Neuron (in vitro differentiated cells): ENCODE measurements around the gene NOL4L.
"Not testable (repeated sequence)": the region's sequence is repeated elsewhere in the genome, so short reads cannot be mapped to it uniquely, and the experiment has no call there.

Source experiments
- H2AFZ ChIP-seq: one replicate; pipeline ENCODE4 v1.6.1; 2013; ENCODE audit warnings: low read depth, mild to moderate bottlenecking, inconsistent platforms, low read length, moderate library complexity
- H3K27me3 ChIP-seq: one replicate; pipeline ENCODE4 v1.6.1; 2013; ENCODE audit warnings: low read length; ENCODE audit not compliant: insufficient read depth
- H3K36me3 ChIP-seq: one replicate; pipeline ENCODE4 v1.6.1; 2013; ENCODE audit warnings: low read length; ENCODE audit not compliant: insufficient read depth
- H3K4me1 ChIP-seq: one replicate; pipeline ENCODE4 v1.6.1; 2013; ENCODE audit warnings: low read length; ENCODE audit not compliant: insufficient read depth
- H3K4me3 ChIP-seq: 2 replicates; pipeline ENCODE4 v1.5.1; 2013; ENCODE audit warnings: mild to moderate bottlenecking, low read length, moderate library complexity
- H3K9me3 ChIP-seq: one replicate; pipeline ENCODE4 v1.6.1; 2013; ENCODE audit warnings: low read length

Gene NOL4L

GRCh38 chr20:32493356-32493755, 91.8 kb downstream of the NOL4L start:
- no peaks in the 10 kb centered on the region for H3K27me3 ChIP-seq
- no peak overlapping the region for H2AFZ ChIP-seq
- H3K4me1 ChIP-seq: peaks cover 14% of the 10 kb centered on the region
- H3K4me3 ChIP-seq: no peak overlapping the region
- H3K9me3 ChIP-seq: no peaks in the 10 kb centered on the region
- no peaks in the 10 kb centered on the region for H3K36me3 ChIP-seq

- not testable (repeated sequence) for H2AFZ ChIP-seq, H3K4me3 ChIP-seq
Measured at GRCh38 chr20:32491764-32492151, 93.4 kb downstream of the NOL4L start.

GRCh38 chr20:32490942-32491763, 94.0 kb downstream of the NOL4L start:
- no peak overlapping the region for H2AFZ ChIP-seq
- peaks cover 2% of the 10 kb centered on the region for H3K4me1 ChIP-seq
- H3K4me3 ChIP-seq: no peak overlapping the region
- no peaks in the 10 kb centered on the region for H3K27me3 ChIP-seq
- no peaks in the 10 kb centered on the region for H3K36me3 ChIP-seq
- H3K9me3 ChIP-seq: no peaks in the 10 kb centered on the region

More at GRCh38 chr20:32491764-32492151, 93.4 kb downstream of the NOL4L start:
- not testable (repeated sequence) for H3K36me3 ChIP-seq, H3K4me1 ChIP-seq, H3K27me3 ChIP-seq, H3K9me3 ChIP-seq

GRCh38 chr20:32488066-32488838, 96.9 kb downstream of the NOL4L start:
- Histone ChIP-seq H3K4me3 (no peak overlapping the region), H3K4me1 (peaks cover 14% of the 10 kb centered on the region), H3K27me3 (no peaks in the 10 kb centered on the region), H2AFZ (no peak overlapping the region), H3K9me3 (no peaks in the 10 kb centered on the region), H3K36me3 (no peaks in the 10 kb centered on the region)

- H3K36me3 ChIP-seq: no peaks in the 10 kb centered on the region
- no peaks in the 10 kb centered on the region for H3K9me3 ChIP-seq
- H3K4me3 ChIP-seq: no peak overlapping the region
- H3K4me1 ChIP-seq: peaks cover 15% of the 10 kb centered on the region
- no peak overlapping the region for H2AFZ ChIP-seq
- H3K27me3 ChIP-seq: no peaks in the 10 kb centered on the region
Measured at GRCh38 chr20:32487381-32487780, 97.8 kb downstream of the NOL4L start.

GRCh38 chr20:32485770-32486478, 99.2 kb downstream of the NOL4L start:
- Histone ChIP-seq H3K9me3 (no peaks in the 10 kb centered on the region), H3K36me3 (no peaks in the 10 kb centered on the region), H3K4me1 (peaks cover 29% of the 10 kb centered on the region), H2AFZ (no peak overlapping the region), H3K4me3 (no peak overlapping the region), H3K27me3 (no peaks in the 10 kb centered on the region)

GRCh38 chr20:32484958-32485769, 100.0 kb downstream of the NOL4L start:
- Histone ChIP-seq H3K4me3 (peak overlapping the region; percentile 79), H3K9me3 (no peaks in the 10 kb centered on the region), H3K36me3 (no peaks in the 10 kb centered on the region), H2AFZ (peak overlapping the region; percentile 39), H3K27me3 (no peaks in the 10 kb centered on the region), H3K4me1 (peaks cover 36% of the 10 kb centered on the region)

- H3K4me3 ChIP-seq: peak overlapping the region; percentile 79
- no peaks in the 10 kb centered on the region for H3K9me3 ChIP-seq
- H2AFZ ChIP-seq: peak overlapping the region; percentile 39
- H3K36me3 ChIP-seq: no peaks in the 10 kb centered on the region
- no peaks in the 10 kb centered on the region for H3K27me3 ChIP-seq
- peaks cover 41% of the 10 kb centered on the region for H3K4me1 ChIP-seq
Measured at GRCh38 chr20:32484225-32484957, 100.7 kb downstream of the NOL4L start.

- peak overlapping the region; percentile 37 for H2AFZ ChIP-seq
- H3K4me3 ChIP-seq: peak overlapping the region; percentile 84
- H3K9me3 ChIP-seq: no peaks in the 10 kb centered on the region
- H3K36me3 ChIP-seq: no peaks in the 10 kb centered on the region
- no peaks in the 10 kb centered on the region for H3K27me3 ChIP-seq
- peaks cover 48% of the 10 kb centered on the region for H3K4me1 ChIP-seq
Measured at GRCh38 chr20:32483351-32484224, 101.5 kb downstream of the NOL4L start.

- H2AFZ ChIP-seq: no peak overlapping the region
- peaks cover 48% of the 10 kb centered on the region for H3K4me1 ChIP-seq
Measured at GRCh38 chr20:32482442-32483261, 102.5 kb downstream of the NOL4L start.

GRCh38 chr20:32482143-32482441, 103.0 kb downstream of the NOL4L start:
- H3K4me3 ChIP-seq: peak overlapping the region; percentile 84
- H3K4me1 ChIP-seq: peaks cover 52% of the 10 kb centered on the region
- H3K27me3 ChIP-seq: no peaks in the 10 kb centered on the region
- no peaks in the 10 kb centered on the region for H3K36me3 ChIP-seq
- no peak overlapping the region for H2AFZ ChIP-seq
- no peaks in the 10 kb centered on the region for H3K9me3 ChIP-seq

More at GRCh38 chr20:32482442-32483261, 102.5 kb downstream of the NOL4L start:
- Histone ChIP-seq H3K9me3 (no peaks in the 10 kb centered on the region), H3K36me3 (no peaks in the 10 kb centered on the region), H3K4me3 (peak overlapping the region; percentile 84), H3K27me3 (no peaks in the 10 kb centered on the region)
